ENCODE results near the gene NEK11. TPM values are rescaled to one million over a fixed set of nuclear protein-coding genes. Genes with fewer than 3 reads are reported as not detected.

Gene NEK11
- total RNA-seq, 1 experiment from 2014 or later: 13.2 TPM

- ChIA-PET CTCF (no interaction called here), POLR2A (ENCODE audit: unreplicated experiment) (interaction anchor here (0.6 kb wide), 1 partner anchor 378 kb away, joined by 4 read pairs; no protein-coding TSS in a partner anchor)
- TF ChIP-seq, protein P1, sequence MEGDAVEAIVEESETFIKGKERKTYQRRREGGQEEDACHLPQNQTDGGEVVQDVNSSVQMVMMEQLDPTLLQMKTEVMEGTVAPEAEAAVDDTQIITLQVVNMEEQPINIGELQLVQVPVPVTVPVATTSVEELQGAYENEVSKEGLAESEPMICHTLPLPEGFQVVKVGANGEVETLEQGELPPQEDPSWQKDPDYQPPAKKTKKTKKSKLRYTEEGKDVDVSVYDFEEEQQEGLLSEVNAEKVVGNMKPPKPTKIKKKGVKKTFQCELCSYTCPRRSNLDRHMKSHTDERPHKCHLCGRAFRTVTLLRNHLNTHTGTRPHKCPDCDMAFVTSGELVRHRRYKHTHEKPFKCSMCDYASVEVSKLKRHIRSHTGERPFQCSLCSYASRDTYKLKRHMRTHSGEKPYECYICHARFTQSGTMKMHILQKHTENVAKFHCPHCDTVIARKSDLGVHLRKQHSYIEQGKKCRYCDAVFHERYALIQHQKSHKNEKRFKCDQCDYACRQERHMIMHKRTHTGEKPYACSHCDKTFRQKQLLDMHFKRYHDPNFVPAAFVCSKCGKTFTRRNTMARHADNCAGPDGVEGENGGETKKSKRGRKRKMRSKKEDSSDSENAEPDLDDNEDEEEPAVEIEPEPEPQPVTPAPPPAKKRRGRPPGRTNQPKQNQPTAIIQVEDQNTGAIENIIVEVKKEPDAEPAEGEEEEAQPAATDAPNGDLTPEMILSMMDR (conservative IDR thresholded peaks at IDR 0.05): no peak
- no peak for TF ChIP-seq EZH2 (IDR thresholded peaks at IDR 0.05; ENCODE audit: low read depth)
- no peaks in the 10 kb centered on the region for H4K20me1 ChIP-seq (ENCODE audit: insufficient read depth)
- H3K4me2 ChIP-seq: no peak overlapping the region
- DNase-seq: peak in 1 of 2 experiments; percentile 68
- H3K36me3 ChIP-seq (ENCODE audit: low read depth): no peaks in the 10 kb centered on the region
- peaks cover 12% of the 10 kb centered on the region; the same call in 1 of the 2 replicates for H3K4me1 ChIP-seq (replicated peaks; ENCODE audit: insufficient read depth)
- H3K27ac ChIP-seq: no peak overlapping the region
- H2AFZ ChIP-seq: no peak overlapping the region
- peaks cover 1% of the 10 kb centered on the region; the same call in 1 of the 2 replicates for H3K9me3 ChIP-seq (ENCODE audit: insufficient read depth, low read depth)
- no peaks in the 10 kb centered on the region for H3F3A ChIP-seq (ENCODE audit: insufficient read depth, low read depth)
- H3K4me3 ChIP-seq: no peak overlapping the region
- no peaks in the 10 kb centered on the region for H3K79me2 ChIP-seq (ENCODE audit: low read depth)
- H3K9me2 ChIP-seq (ENCODE audit: insufficient read depth): no peaks in the 10 kb centered on the region
- no TSS peak for BruUV-seq (replicated peaks)
- H3K27me3 ChIP-seq (ENCODE audit: insufficient read depth, low read depth): no peaks in the 10 kb centered on the region
- intact Hi-C loops (cut with micrococcal nuclease; ENCODE audit: unreplicated experiment): no loop called here
Observed at GRCh38 chr3:131260525-131260924, 233.8 kb downstream of the NEK11 start.

- BruUV-seq (replicated peaks): no TSS peak
- intact Hi-C loops (cut with micrococcal nuclease; ENCODE audit: unreplicated experiment): no loop called here
- no peaks in the 10 kb centered on the region for H3K27me3 ChIP-seq (ENCODE audit: insufficient read depth, low read depth)
- H4K20me1 ChIP-seq (ENCODE audit: insufficient read depth): no peaks in the 10 kb centered on the region
- CTCF ChIA-PET: no interaction called here
- DNase-seq: no peak
- no peak overlapping the region for H3K27ac ChIP-seq
- no peak overlapping the region for H3K4me3 ChIP-seq
- no peak overlapping the region for H2AFZ ChIP-seq
- POLR2A ChIA-PET (ENCODE audit: unreplicated experiment): no interaction called here
- TF ChIP-seq, protein P1 (conservative IDR thresholded peaks at IDR 0.05): no peak
- no peaks in the 10 kb centered on the region for H3K9me2 ChIP-seq (ENCODE audit: insufficient read depth)
- H3K79me2 ChIP-seq (ENCODE audit: low read depth): no peaks in the 10 kb centered on the region
- peaks cover 12% of the 10 kb centered on the region; the same call in 1 of the 2 replicates for H3K4me1 ChIP-seq (replicated peaks; ENCODE audit: insufficient read depth)
- H3K36me3 ChIP-seq (ENCODE audit: low read depth): no peaks in the 10 kb centered on the region
- no peaks in the 10 kb centered on the region; the same call in 1 of the 2 replicates for H3K9me3 ChIP-seq (ENCODE audit: insufficient read depth, low read depth)
- H3F3A ChIP-seq (ENCODE audit: insufficient read depth, low read depth): no peaks in the 10 kb centered on the region
- no peak overlapping the region for H3K4me2 ChIP-seq
Observed at GRCh38 chr3:131261104-131261503, 234.4 kb downstream of the NEK11 start.

GRCh38 chr3:131275556-131275955 lies 248.9 kb downstream of the NEK11 start:
- Histone ChIP-seq H3K27ac (no peak overlapping the region), H3K27me3 (ENCODE audit: insufficient read depth, low read depth) (no peaks in the 10 kb centered on the region), H3K9me3 (ENCODE audit: insufficient read depth, low read depth) (no peaks in the 10 kb centered on the region), H4K20me1 (ENCODE audit: insufficient read depth) (no peaks in the 10 kb centered on the region), H3K36me3 (ENCODE audit: low read depth) (no peaks in the 10 kb centered on the region), H2AFZ (no peak overlapping the region), H3F3A (ENCODE audit: insufficient read depth, low read depth) (no peaks in the 10 kb centered on the region), H3K4me2 (no peak overlapping the region), H3K4me3 (no peak overlapping the region), H3K9me2 (ENCODE audit: insufficient read depth) (no peaks in the 10 kb centered on the region), H3K79me2 (ENCODE audit: low read depth) (no peaks in the 10 kb centered on the region), H3K4me1 (replicated peaks; ENCODE audit: insufficient read depth) (no peaks in the 10 kb centered on the region)
- no peak for DNase-seq
- TF ChIP-seq, protein P1 (conservative IDR thresholded peaks at IDR 0.05): no peak
- no peak for TF ChIP-seq EZH2 (IDR thresholded peaks at IDR 0.05; ENCODE audit: low read depth)
- intact Hi-C loops (cut with micrococcal nuclease; ENCODE audit: unreplicated experiment): no loop called here
- POLR2A ChIA-PET (ENCODE audit: unreplicated experiment): no interaction called here
- BruUV-seq (replicated peaks): no TSS peak
- CTCF ChIA-PET: no interaction called here

Measured in PC-9 (cell line).